Amygdala (tissue), 56 donors: Measurements from ENCODE around the gene STK10.

Source experiments
- DNase-seq, 56 donors: peaks; one replicate each; lab custom pipeline; 2025; lab: John Stamatoyannopoulos, UW

STK10 gene

GRCh38 chr5:172093965-172094364, 94.1 kb downstream of the STK10 start:
- no peak for DNase-seq

- DNase-seq = no peak
These were observed 94.5 kb downstream of the STK10 start for GRCh38 chr5:172093559-172093958.

GRCh38 chr5:172091956-172092732, 95.9 kb downstream of the STK10 start:
- no peak for DNase-seq

- DNase-seq = no peak
These were observed 97.0 kb downstream of the STK10 start for GRCh38 chr5:172090976-172091547.

GRCh38 chr5:172089298-172090117, 98.5 kb downstream of the STK10 start:
- no peak for DNase-seq

GRCh38 chr5:172088801-172089200, 99.2 kb downstream of the STK10 start:
- DNase-seq = no peak

GRCh38 chr5:172086194-172086975, 101.6 kb downstream of the STK10 start:
- no peak for DNase-seq

GRCh38 chr5:172085738-172086137, 102.3 kb downstream of the STK10 start:
- no peak for DNase-seq

- no peak for DNase-seq
These were observed 105.8 kb downstream of the STK10 start for GRCh38 chr5:172082180-172082579.

GRCh38 chr5:172079876-172080275, 108.1 kb downstream of the STK10 start:
- DNase-seq = no peak

- DNase-seq = peak in 9 of 56 donors; percentile 2 to 15 (median 5)
These were observed 109.2 kb downstream of the STK10 start for GRCh38 chr5:172078726-172079345.

GRCh38 chr5:172077664-172078425, 110.2 kb downstream of the STK10 start:
- no peak for DNase-seq

- no peak for DNase-seq
These were observed 111.2 kb downstream of the STK10 start for GRCh38 chr5:172076761-172077244.

GRCh38 chr5:172075656-172076055, 112.4 kb downstream of the STK10 start:
- no peak for DNase-seq

- no peak for DNase-seq
These were observed 113.1 kb downstream of the STK10 start for GRCh38 chr5:172074896-172075295.

GRCh38 chr5:172071309-172071875, 116.6 kb downstream of the STK10 start:
- DNase-seq = no peak

GRCh38 chr5:172065431-172066065, 122.5 kb downstream of the STK10 start:
- no peak for DNase-seq

- DNase-seq = no peak
These were observed 123.3 kb downstream of the STK10 start for GRCh38 chr5:172064766-172065165.
